Epithelial cell of prostate (primary cell): Measurements from ENCODE around the gene CYB561D1.

Experiments
- DNase-seq: peaks from one replicate; pipeline ENCODE4 v3.0.0-alpha.2; 2011; ENCODE audit warnings: low read depth, low spot score
- H3K27ac ChIP-seq: fragments of 450-650 bp; 2 replicates; pipeline ENCODE4 v1.5.1; 2017; ENCODE audit warnings: mild to moderate bottlenecking

CYB561D1 gene

GRCh38 chr1:109479311-109479710, 14.6 kb upstream of the CYB561D1 start:
- H3K27ac ChIP-seq, result no peak overlapping the region
- no peak for DNase-seq

DNA sequence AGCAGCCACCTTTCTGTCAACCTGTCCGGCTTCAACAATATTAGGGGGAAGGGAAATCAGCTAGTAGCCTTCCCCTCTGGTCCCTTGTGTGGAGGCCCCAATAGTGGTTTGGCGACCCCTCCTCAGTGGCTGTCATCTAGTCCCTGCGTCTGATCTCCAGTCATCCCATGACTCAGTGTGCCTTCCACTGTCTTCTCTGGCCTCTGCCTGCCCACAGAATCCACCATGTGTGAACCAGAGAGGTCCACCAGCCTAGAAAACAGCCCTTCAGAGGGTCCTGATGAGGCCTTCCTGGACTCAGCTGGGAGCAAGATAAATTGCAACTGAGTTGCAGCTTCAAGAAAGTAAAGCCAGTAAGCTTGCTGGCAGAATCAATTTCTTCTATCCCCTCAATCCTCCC, 14.0 kb upstream of the CYB561D1 start:
- no peak overlapping the region for H3K27ac ChIP-seq
- no peak for DNase-seq

DNA sequence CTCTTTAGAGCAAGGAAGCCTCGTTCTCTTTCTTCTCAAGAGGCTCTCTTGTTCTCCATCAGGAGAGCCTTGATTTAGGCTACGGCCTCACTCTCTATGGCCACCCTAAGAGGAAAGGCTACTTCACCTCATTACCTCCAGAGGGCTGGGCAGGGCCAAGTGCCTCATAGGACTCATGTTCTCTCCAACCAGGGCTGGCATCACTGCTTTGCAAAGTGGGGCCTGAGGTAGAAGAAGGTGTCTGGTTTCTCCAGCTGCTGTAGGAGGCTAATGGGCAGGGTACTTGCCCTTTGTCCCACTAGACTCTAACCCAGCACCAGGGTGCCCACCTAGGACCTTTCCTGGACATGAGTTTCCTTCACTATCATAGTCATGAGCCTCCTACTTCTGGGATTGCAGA, 12.2 kb upstream of the CYB561D1 start:
- H3K27ac ChIP-seq, result no peak overlapping the region
- no peak for DNase-seq

DNA sequence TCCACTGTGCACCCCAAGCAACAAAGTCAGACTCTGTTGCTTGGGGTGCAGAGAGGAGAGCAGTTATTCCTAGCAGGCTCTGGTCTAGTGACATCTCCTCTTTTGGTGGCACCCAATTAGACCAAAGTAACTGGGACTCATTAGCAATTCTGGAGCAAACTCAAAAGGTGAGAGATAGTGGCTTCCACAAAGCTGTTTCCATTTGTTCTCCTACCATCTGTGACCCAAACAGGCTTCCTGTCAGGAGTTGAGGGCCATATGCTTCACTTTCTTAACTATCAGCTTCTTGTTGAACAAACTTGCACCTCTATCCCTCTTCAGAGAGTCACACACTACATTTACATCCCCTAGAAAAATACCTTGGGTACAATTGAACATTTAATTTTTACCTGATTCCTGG, 11.7 kb upstream of the CYB561D1 start:
- no peak for DNase-seq
- H3K27ac ChIP-seq, result no peak overlapping the region

- no peak overlapping the region for H3K27ac ChIP-seq
- DNase-seq, result no peak
Measured at GRCh38 chr1:109482791-109483671, 10.9 kb upstream of the CYB561D1 start.

- DNase-seq, result peak; percentile 37
Measured at GRCh38 chr1:109483672-109484518, 10.0 kb upstream of the CYB561D1 start, which contains the start of gene ATXN7L2. Gene ATXN7L2, plus strand, starts transcription at chr1:109483905. Its CDS starts 49 bp downstream, at chr1:109483954.

GRCh38 chr1:109484519-109484975, 9.3 kb upstream of the CYB561D1 start:
- H3K27ac ChIP-seq, result no peak overlapping the region
- DNase-seq, result no peak

More at GRCh38 chr1:109483672-109484518, 10.0 kb upstream of the CYB561D1 start, which contains the start of gene ATXN7L2:
- peak within 1 kb of the TSS; percentile 52 for H3K27ac ChIP-seq

- DNase-seq, result no peak
- H3K27ac ChIP-seq, result no peak overlapping the region
Measured at GRCh38 chr1:109485001-109485400, 8.9 kb upstream of the CYB561D1 start.

- no peak for DNase-seq
- no peak overlapping the region for H3K27ac ChIP-seq
Measured at GRCh38 chr1:109487261-109487660, 6.6 kb upstream of the CYB561D1 start.

DNA sequence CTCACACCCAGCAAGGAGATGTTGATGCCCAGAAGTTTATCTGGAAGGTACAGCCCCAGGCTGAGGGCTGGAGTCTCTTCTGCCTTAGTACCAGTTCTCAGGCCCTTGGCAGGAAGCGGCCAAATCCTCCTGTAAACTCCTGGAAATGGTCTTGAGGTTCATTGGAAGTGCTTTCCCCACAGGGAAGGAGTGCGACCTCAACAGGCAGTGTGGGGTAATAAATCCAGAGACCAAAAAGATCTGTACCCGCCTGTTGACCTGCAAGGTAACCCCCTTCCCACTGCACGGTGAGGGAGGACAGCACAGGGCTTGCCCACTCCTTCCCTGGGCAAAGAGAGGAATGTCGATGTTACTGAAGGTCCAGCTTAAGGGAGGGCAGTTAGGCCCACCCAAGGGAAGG, 5.7 kb upstream of the CYB561D1 start:
- DNase-seq, result no peak
- H3K27ac ChIP-seq, result no peak overlapping the region

DNA sequence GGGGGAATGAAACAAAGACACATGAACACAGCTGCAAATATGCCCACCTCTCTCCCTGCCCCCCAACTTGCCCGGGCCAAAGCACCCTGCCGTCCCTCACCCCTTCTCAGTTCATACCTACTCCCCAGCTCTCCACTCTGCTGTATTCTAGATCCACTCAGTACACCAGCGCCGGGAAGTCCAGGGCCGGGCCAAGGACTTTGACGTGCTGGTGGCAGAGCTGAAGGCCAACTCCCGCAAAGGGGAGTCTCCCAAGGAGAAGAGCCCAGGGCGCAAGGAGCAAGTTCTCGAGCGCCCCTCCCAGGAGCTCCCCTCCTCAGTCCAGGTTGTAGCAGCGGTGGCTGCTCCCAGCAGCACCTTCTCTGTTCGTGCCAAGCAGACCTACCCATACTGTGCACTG, 5.2 kb upstream of the CYB561D1 start:
- DNase-seq, result no peak
- H3K27ac ChIP-seq, result no peak overlapping the region

DNA sequence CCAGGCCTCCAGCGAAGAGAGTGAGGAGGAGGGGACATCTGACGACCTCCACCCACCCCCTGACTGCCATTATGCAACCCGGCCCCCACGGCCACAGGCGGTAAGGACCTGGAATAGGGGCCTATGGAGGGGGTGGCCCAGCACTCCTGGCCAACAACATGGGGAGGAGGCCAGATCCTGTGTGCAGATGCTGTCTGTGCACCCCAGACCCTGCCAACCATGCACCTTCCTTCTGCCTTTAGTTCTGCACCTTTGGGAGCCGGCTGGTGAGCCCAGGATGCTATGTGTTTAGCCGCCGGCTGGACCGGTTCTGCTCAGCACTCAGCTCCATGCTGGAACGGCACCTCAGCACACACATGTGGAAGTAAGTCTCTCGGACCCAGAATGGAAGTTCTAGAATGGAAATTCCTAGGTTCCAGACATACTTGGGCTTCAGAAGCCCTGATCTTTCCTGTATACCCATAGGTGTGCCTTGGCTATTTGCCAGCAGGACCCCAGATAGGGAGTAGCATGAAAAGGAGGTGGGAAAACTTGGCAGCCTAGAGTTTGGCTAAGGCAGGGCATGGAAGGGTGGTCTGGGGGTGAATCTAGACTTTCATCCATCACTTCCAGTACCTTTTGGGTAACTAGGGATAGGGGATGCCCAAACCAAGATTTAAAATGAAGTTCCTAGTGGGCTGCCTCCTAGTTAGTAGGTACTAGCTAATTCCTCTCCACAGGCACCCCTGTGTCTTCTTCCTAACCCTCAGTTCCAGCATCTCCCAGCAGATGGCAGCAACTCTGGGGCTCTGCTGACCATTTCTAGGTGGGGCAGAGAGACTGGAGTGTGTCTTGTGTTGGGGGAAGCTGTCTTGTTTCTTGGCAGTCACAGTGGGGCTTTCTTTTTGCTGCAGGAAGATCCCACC, 3.6 kb upstream of the CYB561D1 start:
- no peak for DNase-seq
- H3K27ac ChIP-seq, result no peak overlapping the region

GRCh38 chr1:109490934-109491302, 3.0 kb upstream of the CYB561D1 start:
- no peak overlapping the region for H3K27ac ChIP-seq
- no peak for DNase-seq

- no peak overlapping the region for H3K27ac ChIP-seq
- no peak for DNase-seq
Measured at GRCh38 chr1:109491372-109491771, 2.5 kb upstream of the CYB561D1 start.

DNA sequence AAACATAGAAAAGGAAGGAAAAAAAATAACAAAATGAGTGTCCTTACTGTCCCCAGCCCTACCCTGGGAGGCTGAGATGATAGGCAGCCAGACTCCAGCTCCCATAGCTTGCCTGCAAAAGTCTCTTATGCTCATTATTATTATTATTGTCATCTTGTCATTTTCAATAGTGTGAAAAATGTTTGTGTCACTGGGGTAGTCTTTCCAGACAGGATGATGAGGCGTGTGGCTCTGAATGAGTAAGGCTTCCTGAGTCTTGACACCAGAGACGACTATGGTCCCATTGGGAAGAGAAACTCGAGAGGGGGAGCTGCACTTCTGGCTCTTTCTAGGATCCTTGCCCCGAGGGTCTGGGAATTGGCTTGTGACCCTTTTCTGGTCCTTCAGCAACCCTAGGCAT, 1.1 kb upstream of the CYB561D1 start:
- H3K27ac ChIP-seq, result no peak overlapping the region
- no peak for DNase-seq

- no peak for DNase-seq
Measured at GRCh38 chr1:109493227-109493626, 667 bp upstream of the CYB561D1 start.

GRCh38 chr1:109495738-109496137, 1.8 kb downstream of the CYB561D1 start:
- H3K27ac ChIP-seq, result no peak overlapping the region
- DNase-seq, result no peak

More at GRCh38 chr1:109493227-109493626, 667 bp upstream of the CYB561D1 start:
- H3K27ac ChIP-seq, result no peak overlapping the region

DNA sequence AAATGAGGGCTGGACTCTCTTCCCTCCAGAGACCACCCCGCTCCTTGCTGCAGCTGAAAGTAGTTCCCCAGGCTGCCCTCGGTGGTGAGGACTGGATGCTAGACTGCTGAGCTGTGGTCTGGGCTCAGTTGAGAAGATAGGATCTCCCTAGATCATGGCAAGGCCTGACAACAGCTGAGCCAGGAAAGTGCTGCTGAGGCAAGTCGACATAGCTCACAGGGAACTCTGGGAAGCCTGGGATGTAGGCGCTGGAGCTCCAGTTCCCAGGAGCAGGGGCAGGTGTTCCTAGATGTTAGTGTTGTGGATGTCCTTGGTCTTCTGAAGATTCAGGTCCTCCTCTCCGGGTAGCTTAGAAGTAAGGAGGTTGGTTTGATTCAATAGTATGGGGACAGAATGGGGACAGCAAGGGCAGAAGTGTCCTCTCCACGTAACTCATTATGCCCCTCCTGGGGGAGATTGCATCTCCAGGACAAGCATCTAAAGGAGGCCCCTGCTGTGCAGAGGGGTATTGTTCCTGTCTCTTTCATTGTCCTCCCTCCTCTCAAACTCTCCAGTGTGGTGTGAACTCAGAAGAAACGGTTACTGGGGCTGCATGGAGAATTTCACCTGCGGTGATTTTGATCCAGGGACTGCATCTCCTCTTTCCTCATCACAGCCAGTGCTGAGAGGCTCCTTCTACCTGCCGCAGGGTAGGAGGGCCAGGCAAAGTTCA, 3.7 kb downstream of the CYB561D1 start:
- no peak overlapping the region for H3K27ac ChIP-seq
- DNase-seq, result no peak

DNA sequence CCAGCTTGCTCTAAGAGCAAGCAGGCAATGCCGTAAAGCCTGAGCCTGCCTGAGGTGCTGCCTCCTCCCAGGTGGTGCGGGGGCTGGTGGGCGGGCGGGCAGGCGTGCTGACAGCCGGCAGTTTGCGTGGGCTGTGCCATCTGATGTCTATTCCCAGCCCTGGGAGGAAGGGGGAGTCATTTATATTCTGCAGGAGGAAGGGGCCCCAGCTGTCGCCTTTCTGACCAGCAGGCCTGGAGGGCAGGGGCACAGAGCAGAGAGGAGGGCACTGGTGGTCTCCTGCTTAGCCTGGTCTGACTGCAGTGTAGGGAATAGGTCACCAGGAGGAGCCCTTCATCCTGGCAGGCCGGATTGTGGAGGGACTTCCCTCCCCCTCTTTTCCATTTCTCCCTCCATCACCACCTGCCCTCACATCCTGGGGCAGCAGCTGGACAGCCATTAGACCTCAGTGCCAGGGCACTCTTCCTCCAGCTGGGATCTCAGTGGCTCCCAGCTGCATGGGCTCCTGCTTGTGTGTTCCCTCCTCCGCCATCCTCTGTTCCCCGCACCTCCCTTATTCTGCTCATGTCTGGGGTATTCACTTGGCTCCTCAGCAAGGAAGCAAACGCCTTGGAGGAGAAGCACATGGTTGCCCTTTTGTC, 4.4 kb downstream of the CYB561D1 start:
- H3K27ac ChIP-seq, result no peak overlapping the region
- no peak for DNase-seq
